Osteoblast (primary cell): ENCODE measurements around the gene RPL9. TPM values are rescaled to one million over a fixed set of nuclear protein-coding genes. Genes with fewer than 3 reads are reported as not detected.
"Not testable (repeated sequence)": the region's sequence is repeated elsewhere in the genome, so short reads cannot be mapped to it uniquely, and the experiment has no call there.

Experiments
- DNase-seq: peaks from one replicate; pipeline ENCODE4 v3.0.0; 2011; ENCODE audit warnings: low spot score, mixed read lengths; ENCODE audit not compliant: insufficient read length; ENCODE audit errors: missing footprints
- H2AFZ ChIP-seq: 2 replicates; pipeline ENCODE4 v1.6.0; 2011; ENCODE audit warnings: mild to moderate bottlenecking, low read length
- H3K27ac ChIP-seq: 2 replicates; pipeline ENCODE4 v1.5.1; 2011; ENCODE audit warnings: mild to moderate bottlenecking, low read depth, low read length, moderate library complexity
- H3K27me3 ChIP-seq: 2 replicates; pipeline ENCODE4 v1.6.0; 2012; ENCODE audit warnings: mild to moderate bottlenecking, control low read depth, inconsistent platforms, low read length, moderate library complexity; ENCODE audit not compliant: insufficient read depth
- H3K36me3 ChIP-seq: 2 replicates; pipeline ENCODE4 v1.5.1; 2011; ENCODE audit warnings: mild to moderate bottlenecking, low read length, control low read depth, moderate library complexity; ENCODE audit not compliant: insufficient read depth
- H3K4me1 ChIP-seq: 2 replicates; pipeline ENCODE4 v1.5.1; 2011; ENCODE audit warnings: mild to moderate bottlenecking, low read length, control low read depth, moderate library complexity; ENCODE audit not compliant: insufficient read depth
- H3K4me2 ChIP-seq: 2 replicates; pipeline ENCODE4 v1.6.0; 2011; ENCODE audit warnings: mild to moderate bottlenecking, low read length; ENCODE audit not compliant: insufficient read depth
- H3K4me3 ChIP-seq: fragments of 200-600 bp; sonication (generic); 3 replicates; pipeline ENCODE4 v1.5.1; 2012; ENCODE audit warnings: mild to moderate bottlenecking, low read length, inconsistent platforms; ENCODE audit not compliant: insufficient read depth
- H3K79me2 ChIP-seq: 2 replicates; pipeline ENCODE4 v1.6.0; 2012; ENCODE audit warnings: mild to moderate bottlenecking, low read length, control low read depth, inconsistent platforms; ENCODE audit not compliant: insufficient read depth
- H3K9me3 ChIP-seq: 2 replicates; pipeline ENCODE4 v1.5.1; 2011; ENCODE audit warnings: low read depth, low read length, control low read depth
- H4K20me1 ChIP-seq: 2 replicates; pipeline ENCODE4 v1.6.0; 2012; ENCODE audit warnings: mild to moderate bottlenecking, low read length, control low read depth; ENCODE audit not compliant: insufficient read depth
- CTCF ChIP-seq: IDR thresholded peaks from 2 replicates; pipeline ENCODE4 v1.5.1; 2011; ENCODE audit warnings: mild to moderate bottlenecking, low read depth, low read length, moderate library complexity; ENCODE audit errors: extremely low read depth
- total RNA-seq: library from RNA; depleted of rRNA; stranded (reverse); fragments of >200 nt; gene quantifications from 2 replicates; pipeline ENCODE4 v1.2.3, GENCODE V29; 2012

Gene RPL9
- total RNA-seq, result 1,561 and 1,800 TPM in 2 replicates

GRCh38 chr4:39458505-39459300, at the start of gene RPL9, which contains the start of gene LIAS:
Gene RPL9, minus strand, starts transcription at chr4:39458922. Its CDS starts 483 bp downstream, at chr4:39458439.
Gene LIAS, plus strand, starts transcription at chr4:39459056. Its CDS starts 62 bp downstream, at chr4:39459118.
- Histone ChIP-seq H3K27ac (peak within 1 kb of the TSS; percentile 97), H4K20me1 (peaks cover 44% of the 10 kb centered on the region), H2AFZ (peak within 1 kb of the TSS; percentile 93), H3K9me3 (no peaks in the 10 kb centered on the region), H3K27me3 (no peaks in the 10 kb centered on the region), H3K4me3 (peak within 1 kb of the TSS; percentile 97), H3K4me2 (peak within 1 kb of the TSS; percentile 96), H3K79me2 (peaks cover 37% of the 10 kb centered on the region), H3K36me3 (peaks cover 52% of the 10 kb centered on the region), H3K4me1 (peaks cover 25% of the 10 kb centered on the region)
- no peak for TF ChIP-seq CTCF
- peak; percentile 96 for DNase-seq

GRCh38 chr4:39505581-39505980, 46.9 kb upstream of the RPL9 start:
- Histone ChIP-seq H2AFZ (no peak overlapping the region), H4K20me1 (no peaks in the 10 kb centered on the region), H3K4me1 (peaks cover 24% of the 10 kb centered on the region), H3K9me3 (no peaks in the 10 kb centered on the region), H3K27me3 (no peaks in the 10 kb centered on the region), H3K27ac (peak overlapping the region; percentile 46), H3K4me2 (no peak overlapping the region), H3K36me3 (peaks cover 81% of the 10 kb centered on the region), H3K4me3 (no peak overlapping the region), H3K79me2 (peaks cover 17% of the 10 kb centered on the region)
- DNase-seq, result no peak
- no peak for TF ChIP-seq CTCF

GRCh38 chr4:39504538-39504937, 45.8 kb upstream of the RPL9 start:
- no peaks in the 10 kb centered on the region for H3K27me3 ChIP-seq
- H4K20me1 ChIP-seq, result no peaks in the 10 kb centered on the region
- no peak overlapping the region for H3K4me3 ChIP-seq
- H3K4me1 ChIP-seq, result peaks cover 24% of the 10 kb centered on the region
- H3K36me3 ChIP-seq, result peaks cover 82% of the 10 kb centered on the region
- no peaks in the 10 kb centered on the region for H3K9me3 ChIP-seq
- peak overlapping the region; percentile 46 for H3K27ac ChIP-seq
- no peak overlapping the region for H3K4me2 ChIP-seq
- DNase-seq, result no peak
- H3K79me2 ChIP-seq, result peaks cover 13% of the 10 kb centered on the region
- H2AFZ ChIP-seq, result no peak overlapping the region
- TF ChIP-seq CTCF, result no peak

GRCh38 chr4:39502664-39503035, 43.9 kb upstream of the RPL9 start:
- not testable (repeated sequence) for H3K79me2 ChIP-seq, DNase-seq, H2AFZ ChIP-seq, H3K27me3 ChIP-seq, H4K20me1 ChIP-seq, H3K4me3 ChIP-seq, H3K9me3 ChIP-seq
- H3K4me1 ChIP-seq, result peaks cover 29% of the 10 kb centered on the region
- peak overlapping the region; percentile 100 for H3K27ac ChIP-seq
- peak overlapping the region; percentile 66 for H3K4me2 ChIP-seq
- peaks cover 83% of the 10 kb centered on the region for H3K36me3 ChIP-seq
